ENCODE results near the gene DHRS7. TPM values are rescaled to one million over a fixed set of nuclear protein-coding genes. Genes with fewer than 3 reads are reported as not detected.

Gene DHRS7
- total RNA-seq, 1 donor = 52.5 TPM

DNA sequence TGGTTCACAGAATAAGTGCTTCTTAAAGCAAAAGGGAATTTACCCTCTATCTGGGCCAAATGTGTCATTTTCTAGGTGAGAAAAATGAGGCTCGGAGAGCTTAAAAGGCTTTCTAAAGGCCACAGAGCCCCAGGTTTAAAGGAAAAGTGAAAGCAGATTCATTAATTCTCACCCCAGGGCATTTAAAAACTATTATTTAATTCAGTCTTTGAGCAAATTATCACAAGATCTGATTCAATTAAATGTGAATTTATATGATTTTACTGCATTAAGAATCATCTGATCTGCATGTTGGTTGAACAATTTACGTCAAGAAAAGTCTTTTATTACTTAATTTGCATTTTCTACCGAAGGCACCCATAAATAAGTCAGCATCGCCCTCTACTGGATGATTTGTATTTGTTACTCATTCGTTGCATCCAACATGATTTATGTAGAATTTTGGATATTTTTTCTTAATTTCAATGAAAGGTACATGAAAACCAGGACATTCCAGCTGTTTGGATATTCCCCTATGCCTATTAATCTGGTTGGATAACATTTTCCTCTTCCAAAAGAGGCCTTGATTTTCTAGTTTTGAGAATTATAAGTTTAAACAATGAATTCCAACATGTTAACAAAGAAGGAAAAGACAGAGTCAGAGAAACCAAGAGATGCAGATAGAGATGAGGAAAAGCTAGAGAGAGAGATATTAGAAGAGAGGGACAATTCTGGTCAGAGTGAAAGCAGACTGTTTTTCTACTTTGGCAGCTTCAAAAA is 19.1 kb upstream of the DHRS7 start:
- peak overlapping the region; percentile 80 for H3K4me2 ChIP-seq (ENCODE audit: insufficient read depth, low read length)
- no peaks in the 10 kb centered on the region for H3K27me3 ChIP-seq (ENCODE audit: insufficient read depth, low read length)
- no peaks in the 10 kb centered on the region for H3K9me3 ChIP-seq (ENCODE audit: low read depth, low read length)
- TF ChIP-seq, protein P1, sequence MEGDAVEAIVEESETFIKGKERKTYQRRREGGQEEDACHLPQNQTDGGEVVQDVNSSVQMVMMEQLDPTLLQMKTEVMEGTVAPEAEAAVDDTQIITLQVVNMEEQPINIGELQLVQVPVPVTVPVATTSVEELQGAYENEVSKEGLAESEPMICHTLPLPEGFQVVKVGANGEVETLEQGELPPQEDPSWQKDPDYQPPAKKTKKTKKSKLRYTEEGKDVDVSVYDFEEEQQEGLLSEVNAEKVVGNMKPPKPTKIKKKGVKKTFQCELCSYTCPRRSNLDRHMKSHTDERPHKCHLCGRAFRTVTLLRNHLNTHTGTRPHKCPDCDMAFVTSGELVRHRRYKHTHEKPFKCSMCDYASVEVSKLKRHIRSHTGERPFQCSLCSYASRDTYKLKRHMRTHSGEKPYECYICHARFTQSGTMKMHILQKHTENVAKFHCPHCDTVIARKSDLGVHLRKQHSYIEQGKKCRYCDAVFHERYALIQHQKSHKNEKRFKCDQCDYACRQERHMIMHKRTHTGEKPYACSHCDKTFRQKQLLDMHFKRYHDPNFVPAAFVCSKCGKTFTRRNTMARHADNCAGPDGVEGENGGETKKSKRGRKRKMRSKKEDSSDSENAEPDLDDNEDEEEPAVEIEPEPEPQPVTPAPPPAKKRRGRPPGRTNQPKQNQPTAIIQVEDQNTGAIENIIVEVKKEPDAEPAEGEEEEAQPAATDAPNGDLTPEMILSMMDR (IDR thresholded peaks at IDR 0.05; ENCODE audit: extremely low read depth, low read depth, low read length) = peak; percentile 81
- peak overlapping the region; percentile 69 for H2AFZ ChIP-seq (ENCODE audit: low read length)
- no peaks in the 10 kb centered on the region for H4K20me1 ChIP-seq (ENCODE audit: insufficient read depth, low read length)
- peaks cover 2% of the 10 kb centered on the region for H3K4me1 ChIP-seq (ENCODE audit: insufficient read depth, low read length)
- H3K4me3 ChIP-seq (ENCODE audit: insufficient read depth, low read length) = peak overlapping the region; percentile 59
- no peak for DNase-seq (ENCODE audit: insufficient read length, low spot score, missing footprints)
- peak overlapping the region; percentile 20 for H3K27ac ChIP-seq (ENCODE audit: low read depth, low read length)
- no peaks in the 10 kb centered on the region for H3K36me3 ChIP-seq (ENCODE audit: insufficient read depth, low read length)
- H3K79me2 ChIP-seq (ENCODE audit: insufficient read depth, low read length) = no peaks in the 10 kb centered on the region

DNA sequence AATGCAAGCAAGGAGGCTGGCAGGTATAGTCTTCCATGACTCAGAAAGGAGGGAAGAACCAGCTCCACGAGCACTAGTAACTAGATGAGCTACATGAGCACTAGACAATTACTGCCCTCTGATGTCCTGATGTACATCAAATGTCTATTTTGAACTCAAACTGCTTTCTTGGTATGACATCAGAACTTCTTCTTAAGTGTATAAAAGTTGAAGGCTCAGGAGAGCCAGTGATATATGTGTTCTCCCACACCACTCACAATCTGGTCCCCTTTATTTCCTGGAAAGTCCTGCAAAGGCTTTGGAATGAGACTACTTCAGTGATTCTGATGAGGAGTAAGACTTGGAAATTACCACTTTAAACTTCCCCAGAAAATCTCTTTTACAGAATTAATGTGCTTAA is 18.5 kb upstream of the DHRS7 start:
- H3K4me3 ChIP-seq (ENCODE audit: insufficient read depth, low read length) = peak overlapping the region; percentile 59
- no peaks in the 10 kb centered on the region for H3K27me3 ChIP-seq (ENCODE audit: insufficient read depth, low read length)
- H3K36me3 ChIP-seq (ENCODE audit: insufficient read depth, low read length) = no peaks in the 10 kb centered on the region
- H3K4me1 ChIP-seq (ENCODE audit: insufficient read depth, low read length) = peaks cover 2% of the 10 kb centered on the region
- no peaks in the 10 kb centered on the region for H3K79me2 ChIP-seq (ENCODE audit: insufficient read depth, low read length)
- DNase-seq (ENCODE audit: insufficient read length, low spot score, missing footprints) = no peak
- H3K27ac ChIP-seq (ENCODE audit: low read depth, low read length) = peak overlapping the region; percentile 20
- no peaks in the 10 kb centered on the region for H4K20me1 ChIP-seq (ENCODE audit: insufficient read depth, low read length)
- H3K9me3 ChIP-seq (ENCODE audit: low read depth, low read length) = no peaks in the 10 kb centered on the region
- peak overlapping the region; percentile 69 for H2AFZ ChIP-seq (ENCODE audit: low read length)
- peak overlapping the region; percentile 80 for H3K4me2 ChIP-seq (ENCODE audit: insufficient read depth, low read length)
- TF ChIP-seq, protein P1 (IDR thresholded peaks at IDR 0.05; ENCODE audit: extremely low read depth, low read depth, low read length) = no peak

DNA sequence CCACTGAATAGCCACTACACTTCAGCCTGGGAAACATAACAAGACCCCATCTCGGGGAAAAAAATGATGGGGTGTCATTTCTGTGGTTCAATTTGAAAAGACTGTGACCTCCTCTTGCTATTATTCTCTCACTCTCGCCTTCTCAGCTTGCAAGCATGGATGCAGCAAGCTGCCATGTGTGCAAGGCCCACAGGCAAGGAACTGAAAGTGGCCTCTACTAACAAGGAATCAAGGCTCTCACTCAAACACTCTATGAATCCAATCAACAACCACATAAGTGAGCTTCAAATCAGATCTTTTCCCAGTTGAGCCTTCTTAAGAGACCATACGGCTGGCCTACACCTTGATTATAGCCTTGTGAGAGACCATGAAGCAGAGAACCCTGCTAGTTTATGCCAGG is 17.9 kb upstream of the DHRS7 start:
- Histone ChIP-seq H3K27ac (ENCODE audit: low read depth, low read length) (no peak overlapping the region), H3K27me3 (ENCODE audit: insufficient read depth, low read length) (no peaks in the 10 kb centered on the region), H3K36me3 (ENCODE audit: insufficient read depth, low read length) (no peaks in the 10 kb centered on the region), H3K4me1 (ENCODE audit: insufficient read depth, low read length) (peaks cover 2% of the 10 kb centered on the region), H3K4me2 (ENCODE audit: insufficient read depth, low read length) (no peak overlapping the region), H3K79me2 (ENCODE audit: insufficient read depth, low read length) (no peaks in the 10 kb centered on the region), H2AFZ (ENCODE audit: low read length) (no peak overlapping the region), H3K9me3 (ENCODE audit: low read depth, low read length) (no peaks in the 10 kb centered on the region), H3K4me3 (ENCODE audit: insufficient read depth, low read length) (no peak overlapping the region), H4K20me1 (ENCODE audit: insufficient read depth, low read length) (no peaks in the 10 kb centered on the region)
- TF ChIP-seq, protein P1 (IDR thresholded peaks at IDR 0.05; ENCODE audit: extremely low read depth, low read depth, low read length) = no peak
- no peak for DNase-seq (ENCODE audit: insufficient read length, low spot score, missing footprints)

DNA sequence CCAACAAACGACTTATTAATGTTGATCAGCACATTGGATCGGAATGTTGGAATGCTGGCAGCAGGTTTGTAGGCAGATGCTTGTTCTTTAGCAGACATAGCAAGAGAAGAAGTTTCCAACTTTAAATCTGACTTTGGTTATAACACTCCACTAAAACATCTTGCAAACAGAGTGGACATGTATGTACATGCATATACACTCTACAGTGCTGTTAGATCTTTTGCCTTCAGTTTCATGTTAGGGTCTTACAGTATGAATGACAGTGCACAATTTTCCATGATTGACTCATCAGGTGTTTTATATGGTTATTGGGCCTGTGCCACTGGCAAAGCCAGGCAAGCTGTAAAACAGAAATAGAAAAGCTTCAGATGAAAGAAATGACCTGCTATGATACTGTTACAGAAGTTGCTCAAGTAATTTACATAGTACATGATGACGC is 14.3 kb upstream of the DHRS7 start:
- H3K4me1 ChIP-seq (ENCODE audit: insufficient read depth, low read length) = peaks cover 2% of the 10 kb centered on the region
- no peak overlapping the region for H3K4me2 ChIP-seq (ENCODE audit: insufficient read depth, low read length)

More for the DNA sequence above, 14.3 kb upstream of the DHRS7 start:
- Histone ChIP-seq H4K20me1 (ENCODE audit: insufficient read depth, low read length) (no peaks in the 10 kb centered on the region), H3K4me3 (ENCODE audit: insufficient read depth, low read length) (no peak overlapping the region), H3K27me3 (ENCODE audit: insufficient read depth, low read length) (no peaks in the 10 kb centered on the region), H3K79me2 (ENCODE audit: insufficient read depth, low read length) (no peaks in the 10 kb centered on the region), H2AFZ (ENCODE audit: low read length) (peak overlapping the region; percentile 19), H3K36me3 (ENCODE audit: insufficient read depth, low read length) (no peaks in the 10 kb centered on the region), H3K9me3 (ENCODE audit: low read depth, low read length) (no peaks in the 10 kb centered on the region), H3K27ac (ENCODE audit: low read depth, low read length) (no peak overlapping the region)
- TF ChIP-seq, protein P1 (IDR thresholded peaks at IDR 0.05; ENCODE audit: extremely low read depth, low read depth, low read length) = no peak
- DNase-seq (ENCODE audit: insufficient read length, low spot score, missing footprints) = no peak

Measured in osteoblast (primary cell).